ENCODE measurements around the gene SCN4B.

Gene SCN4B

GRCh38 chr11:118174006-118174567 is 21.5 kb upstream of the SCN4B start:
- no peak for DNase-seq (ENCODE audit: low read depth in 2 of 3, low spot score in 2 of 3)

GRCh38 chr11:118172356-118172755 is 19.7 kb upstream of the SCN4B start:
- DNase-seq (ENCODE audit: low read depth in 2 of 3, low spot score in 2 of 3): no peak

GRCh38 chr11:118171269-118172062 is 18.8 kb upstream of the SCN4B start:
- peak; percentile 44 to 59 (median 50) for DNase-seq (ENCODE audit: low read depth in 2 of 3, low spot score in 2 of 3)

GRCh38 chr11:118170882-118171268 is 18.3 kb upstream of the SCN4B start:
- DNase-seq (ENCODE audit: low read depth in 2 of 3, low spot score in 2 of 3): no peak

- DNase-seq (ENCODE audit: low read depth in 2 of 3, low spot score in 2 of 3): no peak
These were observed 17.6 kb upstream of the SCN4B start for GRCh38 chr11:118170231-118170630.

- no peak for DNase-seq (ENCODE audit: low read depth in 2 of 3, low spot score in 2 of 3)
These were observed 16.9 kb upstream of the SCN4B start for GRCh38 chr11:118169300-118170140.

GRCh38 chr11:118168751-118169150 is 16.1 kb upstream of the SCN4B start:
- DNase-seq (ENCODE audit: low read depth in 2 of 3, low spot score in 2 of 3): no peak

- DNase-seq (ENCODE audit: low read depth in 2 of 3, low spot score in 2 of 3): no peak
These were observed 15.7 kb upstream of the SCN4B start for GRCh38 chr11:118168316-118168715.

GRCh38 chr11:118167906-118168305 is 15.3 kb upstream of the SCN4B start:
- no peak for DNase-seq (ENCODE audit: low read depth in 2 of 3, low spot score in 2 of 3)

GRCh38 chr11:118167253-118167652 is 14.6 kb upstream of the SCN4B start:
- DNase-seq (ENCODE audit: low read depth in 2 of 3, low spot score in 2 of 3): no peak

- DNase-seq (ENCODE audit: low read depth in 2 of 3, low spot score in 2 of 3): no peak
These were observed 14.0 kb upstream of the SCN4B start for GRCh38 chr11:118166641-118167040.

- no peak for DNase-seq (ENCODE audit: low read depth in 2 of 3, low spot score in 2 of 3)
These were observed 12.3 kb upstream of the SCN4B start for GRCh38 chr11:118164885-118165284.

- no peak for DNase-seq (ENCODE audit: low read depth in 2 of 3, low spot score in 2 of 3)
These were observed 10.9 kb upstream of the SCN4B start for GRCh38 chr11:118163494-118163893.

GRCh38 chr11:118162846-118163245 is 10.2 kb upstream of the SCN4B start:
- DNase-seq (ENCODE audit: low read depth in 2 of 3, low spot score in 2 of 3): no peak

GRCh38 chr11:118161786-118162185 is 9.2 kb upstream of the SCN4B start:
- no peak for DNase-seq (ENCODE audit: low read depth in 2 of 3, low spot score in 2 of 3)

GRCh38 chr11:118157186-118157895 is 4.7 kb upstream of the SCN4B start:
- DNase-seq (ENCODE audit: low read depth in 2 of 3, low spot score in 2 of 3): no peak

GRCh38 chr11:118156531-118157185 is 4.0 kb upstream of the SCN4B start:
- DNase-seq (ENCODE audit: low read depth in 2 of 3, low spot score in 2 of 3): no peak

- no peak for DNase-seq (ENCODE audit: low read depth in 2 of 3, low spot score in 2 of 3)
These were observed 3.3 kb upstream of the SCN4B start for GRCh38 chr11:118155776-118156530.

GRCh38 chr11:118154641-118155040 is 2.0 kb upstream of the SCN4B start:
- DNase-seq (ENCODE audit: low read depth in 2 of 3, low spot score in 2 of 3): no peak

GRCh38 chr11:118153976-118154375 is 1.4 kb upstream of the SCN4B start:
- DNase-seq (ENCODE audit: low read depth in 2 of 3, low spot score in 2 of 3): no peak

Measured in activated CD8-positive, alpha-beta memory T cell treated with anti-CD3 and anti-CD28 coated beads for 48 hours (primary cell).